SK-N-SH (cell line): ENCODE results near the gene NDUFS2. TPM values are rescaled to one million over a fixed set of nuclear protein-coding genes. Genes with fewer than 3 reads are reported as not detected.

ENCODE experiments used
- CTCF ChIA-PET: fragments of 300-600, 350-600 bp; formaldehyde crosslinking; extraction: SDS; loops from one replicate; lab custom pipeline; 2021; lab: Yijun Ruan, JAX
- POLR2A ChIA-PET: fragments of 350-600 bp; sonication (Branson Sonifier 250); formaldehyde crosslinking; extraction: SDS; loops from one replicate; lab custom pipeline; 2020; ENCODE audit warnings: antibody characterized with exemption, inconsistent platforms; lab: Yijun Ruan, JAX
- DNase-seq: peaks from one replicate; pipeline ENCODE4 v3.0.0; 2012
- H2AFZ ChIP-seq: fragments of 200-600 bp; sonication (generic); 2 replicates; pipeline ENCODE4 v1.8.1; 2016; ENCODE audit warnings: antibody characterized with exemption, mild to moderate bottlenecking, low read depth
- H3F3A ChIP-seq: fragments of 200-600 bp; sonication (generic); replicated peaks from 2 replicates; pipeline ENCODE3; 2016; ENCODE audit warnings: antibody characterized with exemption, mild to moderate bottlenecking; ENCODE audit not compliant: insufficient read depth
- H3K27ac ChIP-seq, 2 experiments: fragments of 200-500 bp in 1 of 2; fragments of 200-600 bp in 1 of 2; sonication (Bioruptor generic) in 1 of 2; sonication (generic), shearing (Covaris generic) in 1 of 2; 2 replicates each; pipeline versions ENCODE4 v1.5.1 to v1.6.1; 2014 to 2016; ENCODE audit warnings: low read depth in 2 of 2, inconsistent platforms in 1 of 2, low read length in 1 of 2, mild to moderate bottlenecking in 1 of 2, mixed read lengths in 1 of 2
- H3K27me3 ChIP-seq: fragments of 200-600 bp; sonication (generic), shearing (Covaris generic); 2 replicates; pipeline ENCODE4 v1.6.1; 2016; ENCODE audit warnings: mixed run types; ENCODE audit not compliant: insufficient read depth
- H3K36me3 ChIP-seq, 2 experiments: fragments of 200-500 bp in 1 of 2; fragments of 200-600 bp in 1 of 2; sonication (Bioruptor generic) in 1 of 2; sonication (generic) in 1 of 2; replicated peaks in 1 of 2; 2 replicates each; pipeline versions ENCODE3 to v1.5.1; 2014 to 2016; ENCODE audit warnings: low read length in 1 of 2, mild to moderate bottlenecking in 1 of 2; ENCODE audit not compliant: insufficient read depth in 2 of 2, control insufficient read depth in 1 of 2
- H3K4me1 ChIP-seq, 2 experiments: fragments of 200-500 bp in 1 of 2; fragments of 200-600 bp in 1 of 2; sonication (Bioruptor generic) in 1 of 2; sonication (generic), shearing (Covaris generic) in 1 of 2; 2 replicates each; pipeline versions ENCODE4 v1.5.1 to v1.6.1; 2014 to 2016; ENCODE audit warnings: low read depth in 1 of 2, low read length in 1 of 2, mixed run types in 1 of 2; ENCODE audit not compliant: insufficient read depth in 2 of 2, control insufficient read depth in 1 of 2
- H3K4me2 ChIP-seq: fragments of 200-600 bp; sonication (generic), shearing (Covaris generic); 2 replicates; pipeline ENCODE4 v1.6.1; 2017; ENCODE audit warnings: mixed run types
- H3K4me3 ChIP-seq, 2 experiments: fragments of 200-500 bp in 1 of 2; fragments of 200-600 bp in 1 of 2; sonication (Bioruptor generic) in 1 of 2; sonication (generic), shearing (Covaris generic) in 1 of 2; 2 replicates each; pipeline versions ENCODE4 v1.5.1 to v1.8.1; 2014 to 2016; ENCODE audit warnings: low read depth in 2 of 2, inconsistent platforms in 1 of 2, low read length in 1 of 2, mild to moderate bottlenecking in 1 of 2, mixed read lengths in 1 of 2, moderate library complexity in 1 of 2
- H3K79me2 ChIP-seq: fragments of 200-600 bp; sonication (generic); 2 replicates; pipeline ENCODE4 v1.8.1; 2017; ENCODE audit warnings: mild to moderate bottlenecking; ENCODE audit not compliant: insufficient read depth
- H3K9ac ChIP-seq: fragments of 200-600 bp; sonication (generic); 2 replicates; pipeline ENCODE4 v1.6.1; 2017; ENCODE audit warnings: mixed run types
- H3K9me2 ChIP-seq: fragments of 200-600 bp; sonication (generic); 2 replicates; pipeline ENCODE4 v1.6.1; 2017; ENCODE audit warnings: mixed run types
- H3K9me3 ChIP-seq: fragments of 200-600 bp; sonication (generic); 2 replicates; pipeline ENCODE4 v1.6.1; 2017; ENCODE audit warnings: mixed run types, mild to moderate bottlenecking, moderate library complexity
- H4K20me1 ChIP-seq: fragments of 200-600 bp; sonication (generic); 2 replicates; pipeline ENCODE4 v1.6.1; 2017; ENCODE audit warnings: mild to moderate bottlenecking, mixed run types; ENCODE audit not compliant: insufficient read depth
- ELF1 ChIP-seq: IDR thresholded peaks from 2 replicates; pipeline ENCODE4 v1.4.0; 2012
- EP300 ChIP-seq, 2 experiments: IDR thresholded peaks; 2 replicates each; pipeline versions ENCODE4 v1.4.0 to v1.6.1; 2012; ENCODE audit warnings: borderline replicate concordance in 1 of 2, low read depth in 1 of 2, low read length in 1 of 2
- FOXJ3 ChIP-seq: sonication (generic); formaldehyde crosslinking; IDR thresholded peaks from 2 replicates; pipeline ENCODE4 v1.5.1; 2020; ENCODE audit warnings: mild to moderate bottlenecking, missing genetic modification reagents
- GABPA ChIP-seq: IDR thresholded peaks from 2 replicates; pipeline ENCODE4 v1.4.0; 2012; ENCODE audit warnings: low read depth, mild to moderate bottlenecking
- GATA2 ChIP-seq: sonication (generic); formaldehyde crosslinking; IDR thresholded peaks from 2 replicates; pipeline ENCODE4 v1.5.0; 2020; ENCODE audit warnings: mild to moderate bottlenecking, missing genetic modification reagents
- JUND ChIP-seq: IDR thresholded peaks from 2 replicates; pipeline ENCODE4 v1.4.0; 2012
- MEF2A ChIP-seq: IDR thresholded peaks from 2 replicates; pipeline ENCODE4 v1.4.0; 2012; ENCODE audit warnings: low read depth, borderline replicate concordance
- NRF1 ChIP-seq: IDR thresholded peaks from 2 replicates; pipeline ENCODE4 v1.6.1; 2012; ENCODE audit warnings: low read depth, mild to moderate bottlenecking, low read length
- RFX5 ChIP-seq: IDR thresholded peaks from 2 replicates; pipeline ENCODE4 v1.6.1; 2012; ENCODE audit warnings: mild to moderate bottlenecking, improper control_type of control experiment, low read length
- SIN3A ChIP-seq: IDR thresholded peaks from 2 replicates; pipeline ENCODE4 v1.6.1; 2012; ENCODE audit warnings: low read depth, mild to moderate bottlenecking, low read length, moderate library complexity, borderline replicate concordance
- TAF1 ChIP-seq: IDR thresholded peaks from 2 replicates; pipeline ENCODE4 v1.6.1; 2012; ENCODE audit warnings: low read depth, mild to moderate bottlenecking, low read length, moderate library complexity, borderline replicate concordance
- TCF12 ChIP-seq: IDR thresholded peaks from 2 replicates; pipeline ENCODE4 v1.4.0; 2012
- YY1 ChIP-seq: IDR thresholded peaks from 2 replicates; pipeline ENCODE4 v1.4.0; 2012; ENCODE audit warnings: low read depth, mild to moderate bottlenecking
- WGBS: methylation state at CpG from one replicate; pipeline ENCODE4 v1.1.6; 2017; ENCODE audit warnings: low lambda C conversion rate; 5-methylcytosine and 5-hydroxymethylcytosine counted together
- polyA plus RNA-seq, 3 experiments: library from polyadenylated mRNA; depleted of rRNA; stranded (reverse); fragments of >200 nt; gene quantifications; 2 replicates each; pipeline ENCODE4 v1.2.3, GENCODE V29; 2012
- TF ChIP-seq, protein P1 (sequence below): fragments of 200-600 bp; sonication (generic); IDR thresholded peaks from 2 replicates; pipeline ENCODE4 v1.6.1; 2017; ENCODE audit warnings: antibody characterized with exemption, mild to moderate bottlenecking, moderate library complexity
- TF ChIP-seq, protein P2 (sequence below): IDR thresholded peaks from 2 replicates; pipeline ENCODE4 v1.4.0; 2012; ENCODE audit warnings: low read depth
- TF ChIP-seq, protein P3 (sequence below): IDR thresholded peaks from 2 replicates; pipeline ENCODE4 v1.4.0; 2012; ENCODE audit warnings: low read depth, borderline replicate concordance
- TF ChIP-seq, protein P4 (sequence below): IDR thresholded peaks from 2 replicates; pipeline ENCODE4; 2012
- TF ChIP-seq, protein P5 (sequence below): fragments of 150-350 bp; IDR thresholded peaks from 2 replicates; pipeline ENCODE4 v1.6.1; 2017; ENCODE audit warnings: antibody characterized with exemption, low read length, low read depth, borderline replicate concordance
- TF ChIP-seq, protein P6 (sequence below): fragments of 150-350 bp; IDR thresholded peaks from 2 replicates; pipeline ENCODE4 v1.6.1; 2016; ENCODE audit warnings: mild to moderate bottlenecking, low read depth, low read length

The NDUFS2 gene
- polyA plus RNA-seq, 1 of the 3 experiments (the other 2 are of a cell fraction), result 203 TPM

DNA sequence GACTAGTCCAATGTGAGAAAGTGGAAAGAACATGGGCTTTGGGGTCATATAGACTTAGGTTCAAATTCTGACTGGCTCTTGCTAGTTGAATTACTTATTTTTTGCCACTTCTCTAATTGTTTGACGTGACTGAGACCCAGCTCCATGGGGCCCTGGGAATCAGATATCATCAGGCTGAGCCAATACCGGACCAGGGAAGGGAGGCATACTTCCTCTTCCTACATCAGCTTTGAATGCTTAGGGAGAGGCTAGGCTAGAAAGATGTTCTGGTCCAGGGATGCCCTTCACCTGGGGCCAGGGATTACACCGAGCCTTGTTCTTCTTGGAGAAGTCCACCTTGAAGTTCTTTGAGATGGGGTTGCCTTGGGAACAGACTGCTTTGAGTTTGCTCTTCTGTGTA, 39.5 kb downstream of the NDUFS2 start:
- Histone ChIP-seq H3K9me3 (no peaks in the 10 kb centered on the region), H3K4me1 (no peaks in the 10 kb centered on the region), H3K79me2 (no peaks in the 10 kb centered on the region), H3K27me3 (no peaks in the 10 kb centered on the region; the same call in 1 of the 2 replicates), H3K4me2 (no peak overlapping the region), H3K9ac (no peak overlapping the region), H3K9me2 (no peaks in the 10 kb centered on the region), H2AFZ (no peak overlapping the region), H3K36me3 (no peaks in the 10 kb centered on the region), H3F3A (no peaks in the 10 kb centered on the region), H4K20me1 (no peaks in the 10 kb centered on the region), H3K4me3 (no peak overlapping the region), H3K27ac (no peak overlapping the region)
- POLR2A ChIA-PET, result no interaction called here
- CTCF ChIA-PET, result no interaction called here
- 65% methylated on average over 3 of the region's 3 CpGs for WGBS
- no peak for DNase-seq
- TF ChIP-seq TAF1 (no peak), GABPA (no peak), GATA2 (CRISPR knock-in tag) (no peak), YY1 (no peak), ELF1 (no peak), MEF2A (no peak), JUND (no peak)
- TF ChIP-seq, protein P1, sequence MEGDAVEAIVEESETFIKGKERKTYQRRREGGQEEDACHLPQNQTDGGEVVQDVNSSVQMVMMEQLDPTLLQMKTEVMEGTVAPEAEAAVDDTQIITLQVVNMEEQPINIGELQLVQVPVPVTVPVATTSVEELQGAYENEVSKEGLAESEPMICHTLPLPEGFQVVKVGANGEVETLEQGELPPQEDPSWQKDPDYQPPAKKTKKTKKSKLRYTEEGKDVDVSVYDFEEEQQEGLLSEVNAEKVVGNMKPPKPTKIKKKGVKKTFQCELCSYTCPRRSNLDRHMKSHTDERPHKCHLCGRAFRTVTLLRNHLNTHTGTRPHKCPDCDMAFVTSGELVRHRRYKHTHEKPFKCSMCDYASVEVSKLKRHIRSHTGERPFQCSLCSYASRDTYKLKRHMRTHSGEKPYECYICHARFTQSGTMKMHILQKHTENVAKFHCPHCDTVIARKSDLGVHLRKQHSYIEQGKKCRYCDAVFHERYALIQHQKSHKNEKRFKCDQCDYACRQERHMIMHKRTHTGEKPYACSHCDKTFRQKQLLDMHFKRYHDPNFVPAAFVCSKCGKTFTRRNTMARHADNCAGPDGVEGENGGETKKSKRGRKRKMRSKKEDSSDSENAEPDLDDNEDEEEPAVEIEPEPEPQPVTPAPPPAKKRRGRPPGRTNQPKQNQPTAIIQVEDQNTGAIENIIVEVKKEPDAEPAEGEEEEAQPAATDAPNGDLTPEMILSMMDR, result no peak
- TF ChIP-seq, protein P2, sequence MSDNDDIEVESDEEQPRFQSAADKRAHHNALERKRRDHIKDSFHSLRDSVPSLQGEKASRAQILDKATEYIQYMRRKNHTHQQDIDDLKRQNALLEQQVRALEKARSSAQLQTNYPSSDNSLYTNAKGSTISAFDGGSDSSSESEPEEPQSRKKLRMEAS, result no peak
- TF ChIP-seq, protein P3, sequence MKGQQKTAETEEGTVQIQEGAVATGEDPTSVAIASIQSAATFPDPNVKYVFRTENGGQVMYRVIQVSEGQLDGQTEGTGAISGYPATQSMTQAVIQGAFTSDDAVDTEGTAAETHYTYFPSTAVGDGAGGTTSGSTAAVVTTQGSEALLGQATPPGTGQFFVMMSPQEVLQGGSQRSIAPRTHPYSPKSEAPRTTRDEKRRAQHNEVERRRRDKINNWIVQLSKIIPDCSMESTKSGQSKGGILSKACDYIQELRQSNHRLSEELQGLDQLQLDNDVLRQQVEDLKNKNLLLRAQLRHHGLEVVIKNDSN, result no peak
- TF ChIP-seq, protein P4, sequence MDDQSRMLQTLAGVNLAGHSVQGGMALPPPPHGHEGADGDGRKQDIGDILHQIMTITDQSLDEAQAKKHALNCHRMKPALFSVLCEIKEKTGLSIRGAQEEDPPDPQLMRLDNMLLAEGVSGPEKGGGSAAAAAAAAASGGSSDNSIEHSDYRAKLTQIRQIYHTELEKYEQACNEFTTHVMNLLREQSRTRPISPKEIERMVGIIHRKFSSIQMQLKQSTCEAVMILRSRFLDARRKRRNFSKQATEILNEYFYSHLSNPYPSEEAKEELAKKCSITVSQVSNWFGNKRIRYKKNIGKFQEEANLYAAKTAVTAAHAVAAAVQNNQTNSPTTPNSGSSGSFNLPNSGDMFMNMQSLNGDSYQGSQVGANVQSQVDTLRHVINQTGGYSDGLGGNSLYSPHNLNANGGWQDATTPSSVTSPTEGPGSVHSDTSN, result no peak
- TF ChIP-seq, protein P5, sequence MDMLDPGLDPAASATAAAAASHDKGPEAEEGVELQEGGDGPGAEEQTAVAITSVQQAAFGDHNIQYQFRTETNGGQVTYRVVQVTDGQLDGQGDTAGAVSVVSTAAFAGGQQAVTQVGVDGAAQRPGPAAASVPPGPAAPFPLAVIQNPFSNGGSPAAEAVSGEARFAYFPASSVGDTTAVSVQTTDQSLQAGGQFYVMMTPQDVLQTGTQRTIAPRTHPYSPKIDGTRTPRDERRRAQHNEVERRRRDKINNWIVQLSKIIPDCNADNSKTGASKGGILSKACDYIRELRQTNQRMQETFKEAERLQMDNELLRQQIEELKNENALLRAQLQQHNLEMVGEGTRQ, result no peak

DNA sequence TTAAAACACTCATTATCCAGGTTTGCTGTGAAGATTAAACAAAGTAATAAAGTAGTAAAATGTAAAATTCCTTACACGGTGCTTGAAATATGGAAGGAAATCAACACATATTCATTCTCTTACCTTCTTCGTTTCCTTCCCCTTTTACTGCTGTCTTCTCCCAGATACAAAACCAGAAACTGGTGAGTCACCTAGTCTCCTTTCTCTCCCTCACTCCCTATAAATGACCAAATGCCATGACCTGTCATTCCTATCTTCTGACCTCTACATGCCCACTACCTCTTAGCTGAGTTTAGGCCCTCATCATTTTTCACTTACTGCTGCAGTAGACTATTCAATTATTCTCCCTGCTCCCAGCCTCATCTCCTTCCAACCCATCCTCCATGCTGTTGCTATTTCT, 40.1 kb downstream of the NDUFS2 start:
- Histone ChIP-seq H3F3A (no peaks in the 10 kb centered on the region), H3K4me2 (no peak overlapping the region), H3K4me1 (no peaks in the 10 kb centered on the region), H2AFZ (no peak overlapping the region), H4K20me1 (no peaks in the 10 kb centered on the region), H3K79me2 (no peaks in the 10 kb centered on the region), H3K4me3 (no peak overlapping the region), H3K27me3 (no peaks in the 10 kb centered on the region; the same call in 1 of the 2 replicates), H3K9me2 (no peaks in the 10 kb centered on the region), H3K9me3 (no peaks in the 10 kb centered on the region), H3K9ac (no peak overlapping the region), H3K36me3 (no peaks in the 10 kb centered on the region), H3K27ac (no peak overlapping the region)
- POLR2A ChIA-PET, result no interaction called here
- CTCF ChIA-PET, result interaction anchor here (1.2 kb wide), 1 partner anchor 42 kb away, joined by 3 read pairs; no protein-coding TSS in a partner anchor
- 87% methylated on average over 2 of the region's 2 CpGs for WGBS
- DNase-seq, result no peak
- no peak for TF ChIP-seq SIN3A
- TF ChIP-seq FOXJ3 (CRISPR knock-in tag), result no peak
- no peak for TF ChIP-seq JUND
- TF ChIP-seq EP300 (IDR thresholded peaks at IDR 0.05; ENCODE audit: borderline replicate concordance in 1 of 2, low read depth in 1 of 2, low read length in 1 of 2), result no peak
- TF ChIP-seq, protein P6, sequence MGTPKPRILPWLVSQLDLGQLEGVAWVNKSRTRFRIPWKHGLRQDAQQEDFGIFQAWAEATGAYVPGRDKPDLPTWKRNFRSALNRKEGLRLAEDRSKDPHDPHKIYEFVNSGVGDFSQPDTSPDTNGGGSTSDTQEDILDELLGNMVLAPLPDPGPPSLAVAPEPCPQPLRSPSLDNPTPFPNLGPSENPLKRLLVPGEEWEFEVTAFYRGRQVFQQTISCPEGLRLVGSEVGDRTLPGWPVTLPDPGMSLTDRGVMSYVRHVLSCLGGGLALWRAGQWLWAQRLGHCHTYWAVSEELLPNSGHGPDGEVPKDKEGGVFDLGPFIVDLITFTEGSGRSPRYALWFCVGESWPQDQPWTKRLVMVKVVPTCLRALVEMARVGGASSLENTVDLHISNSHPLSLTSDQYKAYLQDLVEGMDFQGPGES, result no peak
- TF ChIP-seq, protein P3, result no peak
- no peak for TF ChIP-seq NRF1
- TF ChIP-seq RFX5, result no peak
- TF ChIP-seq TCF12, result no peak
- TF ChIP-seq, protein P4, result no peak
- TF ChIP-seq, protein P5, result no peak
